Heart right ventricle (tissue), 16 donors: ENCODE data around the gene LHPP. TPM values are rescaled to one million over a fixed set of nuclear protein-coding genes. Genes with fewer than 3 reads are reported as not detected.

Experiments
- ATAC-seq, 8 donors: fragments of 200-7000 bp; cut with Tn5 transposase; one replicate each; pipeline ENCODE4 v1.9.1; 2020; ENCODE audit warnings: mild to moderate bottlenecking in 8 of 8, moderate library complexity in 8 of 8, moderate number of reproducible peaks in 1 of 8
- DNase-seq, 2 donors: peaks; one replicate each; pipeline ENCODE4 v3.0.0-alpha.2; 2020
- H3K27ac ChIP-seq, 10 donors: fragments of 200-600 bp; sonication (generic) in 2 of 10; one replicate each; pipeline versions ENCODE4 v1.5.0 to v1.8.0; 2020 to 2022; ENCODE audit warnings: mild to moderate bottlenecking in 3 of 10
- H3K27me3 ChIP-seq, 7 donors: fragments of 200-600 bp; one replicate each; pipeline ENCODE4 v1.8.0; 2021 to 2022; ENCODE audit warnings: mild to moderate bottlenecking in 2 of 7
- H3K36me3 ChIP-seq, 9 donors: fragments of 200-600 bp; sonication (generic) in 1 of 9; one replicate each; pipeline versions ENCODE4 v1.5.0 to v1.8.0; 2020 to 2022; ENCODE audit warnings: mild to moderate bottlenecking in 2 of 9
- H3K4me1 ChIP-seq, 9 donors: fragments of 200-600 bp; sonication (generic) in 1 of 9; one replicate each; pipeline versions ENCODE4 v1.5.0 to v1.8.0; 2020 to 2022; ENCODE audit warnings: mild to moderate bottlenecking in 4 of 9
- H3K4me3 ChIP-seq, 10 donors: fragments of 200-600 bp; sonication (generic) in 2 of 10; one replicate each; pipeline versions ENCODE4 v1.5.0 to v1.8.0; 2020 to 2022; ENCODE audit warnings: mild to moderate bottlenecking in 7 of 10, moderate library complexity in 2 of 10
- H3K9me3 ChIP-seq, 11 donors: fragments of 200-600 bp in 10 of 11; sonication (generic) in 2 of 11; one replicate each; pipeline versions ENCODE4 v1.5.0 to v1.8.0; 2013 to 2022; ENCODE audit warnings: mild to moderate bottlenecking in 2 of 11, control low read depth in 1 of 11, moderate library complexity in 1 of 11
- CTCF ChIP-seq, 9 donors: fragments of 200-600 bp; sonication (generic) in 2 of 9; IDR thresholded peaks; one replicate each; pipeline versions ENCODE4 v1.5.0 to v1.8.0; 2021 to 2022; ENCODE audit warnings: antibody characterized with exemption in 9 of 9, mild to moderate bottlenecking in 5 of 9, moderate library complexity in 1 of 9
- WGBS, 2 donors: extraction: QIAGEN DNeasy Blood & Tissue Kit; methylation state at CpG; one replicate each; pipeline ENCODE4 v1.1.7; 2013; ENCODE audit warnings: inconsistent platforms in 1 of 2; 5-methylcytosine and 5-hydroxymethylcytosine counted together
- intact Hi-C, 10 donors: fragments of 100-400 bp; cut with DNase I; formaldehyde crosslinking; loops; one replicate each; pipeline versions ENCODE4 v1.11.1 to v1.14.2; 2022
- polyA plus RNA-seq, 2 donors: library from polyadenylated mRNA; stranded (reverse); fragments of 200-250 nt; gene quantifications; one replicate each; pipeline ENCODE4 v1.2.3, GENCODE V29; 2013
- total RNA-seq, 10 donors: library from RNA; stranded (reverse); fragmentation: NEBNext Ultra II Directional in 3 of 10; extraction: Animal tissue kit (Norgen Biotek cat#: 25700) in 3 of 10; gene quantifications; one replicate each; pipeline versions ENCODE4 v1.2.1 to v1.2.4, GENCODE V29; 2021 to 2023
- donor health status: Arrhythmogenic right ventricular cardiomyopathy.
- donor health status: ischemic (EF 13 %, LVEDD 7.1; RV severe dilation, severe dysfunction).
- donor health status: healthy with polysubstance abuse.
- donor health status: DM: no; HTN: yes; CAD: no.
- donor health status: DM: no; HTN: no; CAD: no.
- donor health status: ischemic (EF 25% LVEDD 6.9; RV normal size, moderate dysfunction).
- donor health status: ischemic (EF 25% LVEDD 5.7; RV mildly dilated, moderate dysfunction).
- donor health status: healthy.
- donor health status: DM: yes; HTN: yes; CAD: no.
- donor health status: Ischemic cardiomyopathy.
- donor health status: ischemic (EF 35%, LVEDD 5.7; RV mildly dilated, moderate dysfunction).
- donor health status: nonischemic (EF 11% LVEDD 7.7; RV severe dilation, severe dysfunction).
- donor health status: DM: yes; HTN: yes; CAD: no.
- donor health status: PGD.
- donor health status: ischemic (EF 29% LVEDD 5.4; RV normal size, mild dysfunction).
- donor health status: nonischemic (EF 23%, LVEDD 6.1; RV moderate dilation, normal function).

Gene LHPP
- total and polyA plus RNA-seq, 12 donors = 4.2 to 20.5 (median 11.7) TPM

- Histone ChIP-seq H3K4me1 (peaks cover 9 to 62% (median 26%) of the 10 kb centered on the region in 9 donors), H3K4me3 (no peak overlapping the region), H3K27me3 (no peaks in the 10 kb centered on the region), H3K9me3 (no peaks in the 10 kb centered on the region), H3K36me3 (peaks cover 0 to 27% (median 0%) of the 10 kb centered on the region in 9 donors), H3K27ac (no peak overlapping the region)
- ATAC-seq = no peak
- WGBS, 2 donors = 92 to 94% methylated on average over 30 of the region's 30 CpGs
- no peak for TF ChIP-seq CTCF (IDR thresholded peaks at IDR 0.05)
- intact Hi-C loops = loop anchor here in 2 of 10 donors (10.0 kb wide), 2 partner anchors 61 to 71 kb away; no protein-coding TSS in a partner anchor
- no peak for DNase-seq
Measured at GRCh38 chr10:124616040-124616835, 154.6 kb downstream of the LHPP start.

GRCh38 chr10:124616836-124617130, 155.2 kb downstream of the LHPP start:
- H3K27ac ChIP-seq = no peak overlapping the region
- 75 to 84% methylated on average over 4 of the region's 4 CpGs for WGBS, 2 donors
- intact Hi-C loops = loop anchor here in 2 of 10 donors (10.0 kb wide), 2 partner anchors 62 to 72 kb away; no protein-coding TSS in a partner anchor
- H3K36me3 ChIP-seq = peaks cover 0 to 28% (median 0%) of the 10 kb centered on the region in 9 donors
- ATAC-seq (no peak), DNase-seq (no peak)
- H3K4me3 ChIP-seq = no peak overlapping the region
- peaks cover 15 to 68% (median 30%) of the 10 kb centered on the region in 9 donors for H3K4me1 ChIP-seq
- TF ChIP-seq CTCF (IDR thresholded peaks at IDR 0.05) = no peak
- H3K9me3 ChIP-seq = no peaks in the 10 kb centered on the region
- no peaks in the 10 kb centered on the region for H3K27me3 ChIP-seq

GRCh38 chr10:124618470-124619073, 156.9 kb downstream of the LHPP start:
- intact Hi-C loops = loop anchor here in 2 of 10 donors (10.0 kb wide), 2 partner anchors 64 to 74 kb away; no protein-coding TSS in a partner anchor
- H3K9me3 ChIP-seq = no peaks in the 10 kb centered on the region
- peak overlapping the region in 3 of 10 donors; percentile 4 to 58 (median 36) for H3K27ac ChIP-seq
- no peaks in the 10 kb centered on the region for H3K27me3 ChIP-seq
- WGBS, 2 donors = 89 to 93% methylated on average over 18 of the region's 18 CpGs
- H3K4me3 ChIP-seq = no peak overlapping the region
- H3K4me1 ChIP-seq = peaks cover 22 to 71% (median 31%) of the 10 kb centered on the region in 9 donors
- no peak for ATAC-seq
- DNase-seq = no peak
- TF ChIP-seq CTCF (IDR thresholded peaks at IDR 0.05) = no peak
- H3K36me3 ChIP-seq = peaks cover 0 to 43% (median 0%) of the 10 kb centered on the region in 9 donors

- no peak for ATAC-seq
- Histone ChIP-seq H3K27me3 (no peaks in the 10 kb centered on the region), H3K27ac (peak overlapping the region in 1 of 10 donors; percentile 58), H3K9me3 (no peaks in the 10 kb centered on the region), H3K36me3 (peaks cover 0 to 43% (median 0%) of the 10 kb centered on the region in 9 donors), H3K4me1 (peaks cover 19 to 71% (median 37%) of the 10 kb centered on the region in 9 donors), H3K4me3 (no peak overlapping the region)
- intact Hi-C loops = loop anchor here in 2 of 10 donors (10.0 kb wide), 2 partner anchors 64 to 74 kb away; no protein-coding TSS in a partner anchor
- 81 to 87% methylated on average over 9 of the region's 9 CpGs for WGBS, 2 donors
- DNase-seq = no peak
- no peak for TF ChIP-seq CTCF (IDR thresholded peaks at IDR 0.05)
Measured at GRCh38 chr10:124619195-124619594, 157.6 kb downstream of the LHPP start.
